ENCODE results near the gene NUDT3. TPM values are rescaled to one million over a fixed set of nuclear protein-coding genes. Genes with fewer than 3 reads are reported as not detected.

The NUDT3 gene
- total RNA-seq, 1 donor, result 24.4 TPM

- H3K4me3 ChIP-seq (ENCODE audit: low read depth, low read length), result peak overlapping the region; percentile 81
- DNase-seq (ENCODE audit: low read depth), result no peak
- TF ChIP-seq CTCF (IDR thresholded peaks at IDR 0.05; ENCODE audit: insufficient read depth, low read length), result no peak
Observed at GRCh38 chr6:34393191-34393965, 909 bp upstream of the NUDT3 start.

- H3K4me3 ChIP-seq (ENCODE audit: low read depth, low read length), result peak overlapping the region; percentile 81
- TF ChIP-seq CTCF (IDR thresholded peaks at IDR 0.05; ENCODE audit: insufficient read depth, low read length), result no peak
- DNase-seq (ENCODE audit: low read depth), result peak; percentile 45
Observed at GRCh38 chr6:34391786-34392496, 528 bp downstream of the NUDT3 start.

GRCh38 chr6:34391473-34391785 is 1.0 kb downstream of the NUDT3 start:
- no peak for DNase-seq (ENCODE audit: low read depth)
- TF ChIP-seq CTCF (IDR thresholded peaks at IDR 0.05; ENCODE audit: insufficient read depth, low read length), result no peak
- peak overlapping the region; percentile 81 for H3K4me3 ChIP-seq (ENCODE audit: low read depth, low read length)

GRCh38 chr6:34390531-34391472 is 1.7 kb downstream of the NUDT3 start:
- no peak for TF ChIP-seq CTCF (IDR thresholded peaks at IDR 0.05; ENCODE audit: insufficient read depth, low read length)
- H3K4me3 ChIP-seq (ENCODE audit: low read depth, low read length), result peak overlapping the region; percentile 81
- DNase-seq (ENCODE audit: low read depth), result peak; percentile 89

- TF ChIP-seq CTCF (IDR thresholded peaks at IDR 0.05; ENCODE audit: insufficient read depth, low read length), result no peak
- no peak for DNase-seq (ENCODE audit: low read depth)
- no peak overlapping the region for H3K4me3 ChIP-seq (ENCODE audit: low read depth, low read length)
Observed at GRCh38 chr6:34389034-34389433, 3.4 kb downstream of the NUDT3 start.

- TF ChIP-seq CTCF (IDR thresholded peaks at IDR 0.05; ENCODE audit: insufficient read depth, low read length), result no peak
- no peak for DNase-seq (ENCODE audit: low read depth)
- no peak overlapping the region for H3K4me3 ChIP-seq (ENCODE audit: low read depth, low read length)
Observed at GRCh38 chr6:34388421-34388820, 4.0 kb downstream of the NUDT3 start.
